Endometrial microvascular endothelial cells (primary cell): ENCODE results near the gene TP73. TPM values are rescaled to one million over a fixed set of nuclear protein-coding genes. Genes with fewer than 3 reads are reported as not detected.

ENCODE experiments used
- in situ Hi-C: cut with HindIII; loops from 2 replicates; pipeline ENCODE4 v1.10.0; 2017; ENCODE audit warnings: low sequenced_read_pairs, low pct_unique_long_range_greater_than_20kb; ENCODE audit errors: inconsistent ontology term
- total RNA-seq: library from RNA; depleted of rRNA; stranded (reverse); fragments of >200 nt; gene quantifications from one replicate; pipeline ENCODE4 v1.2.3, GENCODE V29; 2015; ENCODE audit errors: inconsistent ontology term

Gene TP73
- total RNA-seq, 1 donor from 2014 or later = not detected

DNA sequence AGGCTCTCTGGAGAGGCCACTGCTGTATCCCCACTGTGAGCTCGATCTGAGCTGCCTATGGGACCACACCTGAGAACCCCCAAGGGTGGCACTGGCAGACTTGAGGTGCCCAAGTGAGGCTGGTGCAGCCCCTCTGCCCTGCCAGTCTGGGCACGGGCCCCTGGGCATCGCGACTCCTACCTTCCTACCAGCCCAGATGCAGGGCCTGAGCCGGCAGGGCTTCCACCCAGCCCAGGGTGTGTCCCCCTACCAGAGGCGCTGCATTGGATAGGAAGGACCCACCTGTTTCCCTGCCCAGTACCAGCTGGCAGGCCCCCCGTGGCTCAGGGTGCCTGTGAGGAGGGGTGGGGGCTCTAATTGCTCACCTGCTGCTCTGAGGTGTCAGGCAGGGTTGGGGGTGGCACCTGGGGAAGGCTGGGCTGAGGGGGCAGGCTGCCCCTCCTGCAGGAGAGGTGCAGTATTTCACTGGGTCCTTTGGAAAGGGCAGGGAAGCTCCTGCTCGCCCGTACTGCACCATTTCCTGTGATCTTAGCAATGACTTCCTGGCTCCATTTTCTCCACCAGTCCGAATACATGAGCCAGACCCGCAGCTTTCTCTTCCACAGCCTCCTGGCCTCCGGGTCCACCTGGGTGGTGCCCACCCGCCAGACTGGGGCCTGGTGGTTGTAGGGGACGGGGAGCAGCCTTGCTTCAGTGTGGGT, 11.8 kb downstream of the TP73 start:
- in situ Hi-C loops = no loop called here

DNA sequence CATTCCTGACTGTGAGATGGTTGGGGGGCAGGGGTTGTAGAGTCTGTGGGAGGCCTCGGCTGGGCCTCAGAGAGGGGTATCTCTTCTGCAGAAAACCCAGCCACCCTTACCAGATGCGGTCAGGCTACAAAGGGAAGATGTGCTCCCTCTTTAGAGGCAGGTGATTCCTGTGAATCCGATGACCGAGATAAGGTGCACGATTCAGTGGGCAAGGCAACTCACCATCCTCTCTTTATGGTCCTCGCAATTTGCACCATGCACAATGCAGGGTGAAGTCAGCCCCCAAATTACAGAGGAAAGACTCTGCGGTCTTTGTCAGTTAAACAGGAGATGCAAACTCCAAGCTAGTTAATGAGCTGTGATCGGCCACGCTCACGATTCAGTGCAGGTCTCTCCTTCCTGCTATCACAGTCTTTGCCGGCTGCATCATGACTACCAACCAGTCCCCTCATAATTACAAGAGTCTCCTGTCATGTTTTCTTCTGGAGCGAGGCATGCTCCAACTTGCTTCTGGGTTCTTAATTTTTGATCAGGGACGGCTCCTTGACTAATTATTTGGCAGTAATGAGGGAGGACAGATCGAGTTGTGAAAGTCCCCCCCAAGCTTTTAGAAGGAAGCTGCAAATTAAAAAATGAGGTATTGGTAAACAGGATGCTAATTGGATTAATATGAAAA, 12.5 kb downstream of the TP73 start:
- in situ Hi-C loops = no loop called here

DNA sequence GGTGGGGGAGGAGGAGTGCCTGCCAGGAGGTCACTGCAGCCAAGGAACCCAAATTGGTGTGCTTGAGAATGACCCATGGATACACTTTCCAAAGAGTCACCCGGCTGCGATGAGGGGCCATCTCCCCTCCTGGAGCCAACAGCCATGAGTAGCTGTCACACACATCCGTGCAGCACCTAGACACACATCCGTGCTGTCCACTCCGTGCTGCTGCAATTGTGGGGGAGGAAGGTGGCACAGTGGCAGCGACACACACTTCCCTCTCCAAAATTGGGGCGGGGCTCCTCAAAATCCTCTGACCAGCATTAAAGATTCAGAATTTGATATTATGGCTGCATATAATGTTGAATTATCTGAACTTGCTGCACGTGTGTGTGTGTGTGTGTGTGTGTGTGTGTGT, 15.8 kb downstream of the TP73 start:
- in situ Hi-C loops = no loop called here

DNA sequence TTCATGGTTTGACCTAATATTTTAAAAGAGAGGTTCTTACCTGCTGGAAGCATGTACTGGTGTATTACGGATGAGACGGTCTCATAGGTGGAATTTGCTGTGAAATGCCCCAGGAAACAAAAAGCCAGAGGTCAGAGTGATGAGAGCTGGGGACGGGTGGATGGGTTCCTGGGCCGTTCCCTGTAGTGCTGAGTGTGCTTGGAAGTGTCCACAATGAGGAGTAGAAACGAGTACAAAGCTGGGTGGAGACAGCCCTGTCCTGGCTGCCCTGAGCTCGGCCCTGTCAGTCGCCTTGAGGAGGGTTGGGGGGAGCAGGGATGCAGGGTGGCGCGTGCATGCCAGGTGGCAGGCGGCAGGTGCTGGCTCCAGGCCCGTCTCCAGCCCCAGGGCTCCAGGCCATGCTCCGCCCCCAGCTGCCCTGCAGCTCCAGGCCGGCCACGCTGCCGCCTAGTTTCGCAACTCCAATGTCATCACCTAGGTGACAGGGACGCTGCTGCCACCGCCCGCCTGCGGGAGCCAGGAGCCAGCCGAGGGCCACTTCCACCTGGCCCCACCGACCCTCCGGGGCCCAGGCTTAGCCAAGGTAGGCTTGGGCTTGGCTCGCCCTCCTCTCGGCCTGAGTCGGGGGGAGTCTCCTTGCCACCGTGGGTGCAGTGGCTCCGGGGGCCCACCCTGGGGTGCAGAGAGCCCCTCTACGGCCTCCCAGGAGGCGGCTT, 16.4 kb downstream of the TP73 start:
- in situ Hi-C loops = no loop called here

DNA sequence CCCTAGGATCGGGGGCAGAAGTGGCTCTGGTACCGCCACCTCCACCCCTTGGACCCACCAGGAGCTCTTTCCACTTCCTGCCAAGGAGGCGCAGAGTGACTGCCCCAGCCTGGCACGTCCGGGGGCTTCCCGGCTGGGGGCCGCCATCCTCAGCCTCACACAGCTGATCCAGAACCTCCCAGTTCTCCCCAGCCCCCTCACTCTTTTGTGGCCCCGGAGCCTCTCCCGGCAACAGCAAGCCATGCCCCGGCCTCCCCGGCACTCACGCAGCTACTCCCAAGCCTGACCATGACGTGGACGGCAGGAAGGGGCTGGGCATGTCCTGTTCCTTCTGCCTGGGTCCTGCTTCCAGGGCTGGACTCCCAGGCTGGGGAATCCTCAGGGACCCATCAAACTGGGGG, 17.1 kb downstream of the TP73 start:
- in situ Hi-C loops = no loop called here

DNA sequence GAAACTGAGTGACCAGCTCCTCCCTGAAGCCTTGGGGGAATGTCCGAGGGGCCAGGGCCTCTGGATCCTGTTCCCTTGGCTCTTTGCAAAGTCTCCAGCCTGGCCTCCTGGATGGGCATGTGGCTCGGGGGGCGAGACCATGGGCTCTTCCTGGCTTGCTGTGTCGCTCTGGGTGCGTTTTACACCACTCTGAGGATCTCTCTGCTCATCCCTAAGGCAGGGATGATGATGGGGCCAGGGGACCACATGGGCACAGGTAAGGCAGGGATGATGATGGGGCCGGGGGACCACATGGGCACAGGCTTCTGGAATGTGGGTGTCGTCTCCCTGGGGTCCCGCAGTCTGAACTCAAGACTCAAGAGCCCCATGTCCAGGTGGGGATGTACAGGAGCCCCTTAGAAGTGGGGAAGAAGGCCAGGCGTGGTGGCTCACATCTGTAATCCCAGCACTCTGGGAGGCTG, 17.7 kb downstream of the TP73 start:
- in situ Hi-C loops = no loop called here

DNA sequence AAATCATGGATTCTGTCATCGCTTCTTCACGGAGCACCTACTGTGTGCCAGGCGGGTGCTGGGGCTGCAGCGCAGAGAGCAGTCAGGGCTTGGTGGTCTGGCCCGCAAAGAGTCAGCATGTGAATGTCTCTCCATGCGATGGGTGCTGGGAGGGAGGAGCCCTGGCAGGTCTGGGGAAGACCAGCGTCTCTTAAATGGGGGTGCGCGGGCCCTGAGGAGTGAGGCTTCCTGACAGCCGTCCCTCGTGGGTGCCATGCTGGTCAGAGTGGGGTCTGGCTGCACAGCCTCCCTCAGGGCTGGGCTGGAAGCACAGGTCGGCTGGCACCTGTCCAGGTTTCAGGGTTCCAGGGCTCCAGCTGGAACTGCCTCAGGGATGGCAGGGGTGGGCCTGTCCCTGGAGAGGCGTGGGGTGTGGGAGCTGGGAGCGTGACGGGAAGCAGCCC, 18.5 kb downstream of the TP73 start:
- in situ Hi-C loops = no loop called here

DNA sequence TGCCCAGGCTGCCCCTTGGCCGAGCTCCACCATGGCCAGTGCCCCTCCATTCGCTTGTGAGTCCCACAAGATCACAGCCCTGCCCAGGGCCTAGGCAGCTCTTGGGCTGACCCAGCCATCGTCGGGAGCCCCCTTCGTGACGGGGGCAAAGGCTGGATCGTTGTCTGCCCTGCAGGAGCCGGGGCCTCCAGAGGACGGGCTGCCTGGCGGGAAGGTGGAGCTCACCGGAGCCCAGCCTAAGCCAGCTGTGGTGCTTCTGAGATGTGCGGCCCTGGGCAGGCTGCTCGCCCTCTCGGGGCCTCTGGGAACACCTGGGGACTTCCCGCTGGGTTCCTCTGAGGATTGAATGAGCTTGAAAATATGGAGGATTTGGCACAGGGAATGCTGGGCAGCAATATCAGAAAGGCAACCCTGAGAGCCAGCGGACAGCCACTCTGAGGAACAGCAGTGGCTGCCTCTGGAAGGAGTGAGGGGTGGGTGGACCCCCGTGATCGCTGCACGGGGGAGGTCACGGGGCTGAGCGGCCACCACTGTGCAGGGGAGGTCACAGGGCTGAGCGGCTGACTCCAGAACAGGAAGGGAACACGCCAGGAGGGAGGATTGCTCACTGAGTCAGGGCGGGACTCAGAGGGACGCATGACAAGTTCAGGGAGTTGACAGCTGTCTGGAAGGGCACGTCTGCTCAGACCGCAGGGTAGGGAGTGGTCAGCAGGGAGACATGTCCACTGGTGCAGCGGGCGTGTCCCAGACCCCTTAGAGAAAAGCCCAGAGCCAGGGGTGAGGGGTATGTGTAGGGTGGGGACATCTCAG, 19.3 kb downstream of the TP73 start:
- in situ Hi-C loops = no loop called here

DNA sequence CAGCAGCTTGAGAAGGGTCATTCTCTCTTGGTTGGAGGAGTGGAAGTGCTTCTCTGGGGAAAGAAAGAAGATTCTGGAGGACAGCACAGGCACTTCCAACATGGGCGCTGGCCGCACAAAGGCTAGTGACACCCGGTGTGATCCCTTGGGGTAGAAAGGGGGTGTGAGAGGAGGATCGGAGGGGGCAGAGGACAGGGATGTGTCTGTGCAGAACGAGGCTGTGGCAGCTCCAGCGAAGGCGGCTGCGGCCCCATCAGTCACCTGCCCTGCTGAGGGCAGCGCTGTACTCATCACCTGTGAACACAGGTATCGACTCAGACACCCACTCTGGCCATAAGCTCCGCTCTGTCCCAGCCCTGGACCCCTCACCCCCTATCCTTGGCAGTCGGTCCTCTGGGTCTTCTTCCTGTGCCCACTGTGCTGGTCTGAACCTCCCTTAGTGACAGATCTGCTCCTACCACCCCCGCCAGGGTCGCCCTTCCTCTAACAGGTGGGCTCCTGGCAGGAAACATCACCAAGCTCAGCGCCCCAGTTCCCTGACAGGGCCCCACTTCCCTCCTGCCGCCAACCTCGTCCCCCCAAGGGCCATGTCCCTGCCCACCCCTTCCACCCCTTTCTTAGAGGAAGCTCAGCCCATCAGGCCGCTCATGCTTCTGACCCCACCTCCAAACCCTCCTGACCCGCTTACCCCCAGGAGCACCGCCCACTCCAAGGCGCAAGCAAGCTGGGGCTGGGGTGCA, 20.1 kb downstream of the TP73 start:
- in situ Hi-C loops = no loop called here

DNA sequence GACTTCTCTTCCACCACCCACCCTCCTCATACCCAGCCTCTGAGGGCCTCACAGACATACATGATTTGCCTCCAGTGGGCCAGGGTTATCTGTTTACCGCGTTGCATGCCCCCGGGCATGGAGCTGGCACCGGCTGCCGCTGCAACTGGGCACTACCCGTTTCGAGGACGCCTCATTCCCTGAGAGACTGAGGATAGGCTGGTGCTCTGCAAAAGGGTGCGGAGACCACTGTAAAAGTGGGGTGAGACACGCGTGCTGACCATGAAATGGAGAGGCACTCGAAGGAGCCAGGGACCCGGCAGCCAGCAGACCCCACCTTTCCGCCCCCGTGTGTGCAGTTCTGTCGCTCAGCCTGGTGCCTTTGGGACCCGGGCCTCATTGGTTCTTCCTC, 20.6 kb downstream of the TP73 start:
- in situ Hi-C loops = no loop called here

DNA sequence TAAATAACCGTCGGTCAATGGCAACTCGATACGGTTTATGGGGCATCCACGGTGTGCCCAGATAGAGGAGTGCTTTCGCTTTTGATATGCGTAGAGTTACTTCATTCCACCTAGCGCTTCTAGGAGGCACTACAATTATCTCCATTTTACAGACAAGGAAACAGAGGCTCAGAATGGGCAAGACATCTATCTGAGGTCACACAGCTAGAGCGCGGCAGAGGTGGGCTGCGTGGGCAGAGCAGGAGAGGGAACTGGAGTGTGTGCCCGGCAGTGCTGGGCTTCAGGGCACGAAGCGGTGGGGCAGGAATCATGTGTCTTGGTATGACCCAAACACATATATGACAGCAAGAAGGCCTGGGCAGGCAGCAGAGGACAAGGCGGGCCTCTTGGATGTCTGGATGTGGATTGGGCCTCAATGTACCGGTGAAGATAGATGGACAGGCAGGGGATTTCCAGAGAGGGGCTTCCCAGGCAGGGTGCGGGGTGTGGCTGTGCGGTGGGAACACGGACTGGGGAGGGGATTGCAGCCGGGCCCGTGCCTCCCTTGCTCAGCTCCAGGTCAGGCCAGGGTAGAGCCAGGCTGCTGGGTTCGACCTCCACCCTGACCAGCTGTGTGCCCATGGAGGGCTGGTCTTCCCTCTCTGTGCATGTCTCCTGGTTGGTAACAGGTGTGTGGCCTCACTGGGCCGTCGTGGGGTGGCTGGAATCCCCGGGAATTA, 21.2 kb downstream of the TP73 start:
- in situ Hi-C loops = no loop called here

DNA sequence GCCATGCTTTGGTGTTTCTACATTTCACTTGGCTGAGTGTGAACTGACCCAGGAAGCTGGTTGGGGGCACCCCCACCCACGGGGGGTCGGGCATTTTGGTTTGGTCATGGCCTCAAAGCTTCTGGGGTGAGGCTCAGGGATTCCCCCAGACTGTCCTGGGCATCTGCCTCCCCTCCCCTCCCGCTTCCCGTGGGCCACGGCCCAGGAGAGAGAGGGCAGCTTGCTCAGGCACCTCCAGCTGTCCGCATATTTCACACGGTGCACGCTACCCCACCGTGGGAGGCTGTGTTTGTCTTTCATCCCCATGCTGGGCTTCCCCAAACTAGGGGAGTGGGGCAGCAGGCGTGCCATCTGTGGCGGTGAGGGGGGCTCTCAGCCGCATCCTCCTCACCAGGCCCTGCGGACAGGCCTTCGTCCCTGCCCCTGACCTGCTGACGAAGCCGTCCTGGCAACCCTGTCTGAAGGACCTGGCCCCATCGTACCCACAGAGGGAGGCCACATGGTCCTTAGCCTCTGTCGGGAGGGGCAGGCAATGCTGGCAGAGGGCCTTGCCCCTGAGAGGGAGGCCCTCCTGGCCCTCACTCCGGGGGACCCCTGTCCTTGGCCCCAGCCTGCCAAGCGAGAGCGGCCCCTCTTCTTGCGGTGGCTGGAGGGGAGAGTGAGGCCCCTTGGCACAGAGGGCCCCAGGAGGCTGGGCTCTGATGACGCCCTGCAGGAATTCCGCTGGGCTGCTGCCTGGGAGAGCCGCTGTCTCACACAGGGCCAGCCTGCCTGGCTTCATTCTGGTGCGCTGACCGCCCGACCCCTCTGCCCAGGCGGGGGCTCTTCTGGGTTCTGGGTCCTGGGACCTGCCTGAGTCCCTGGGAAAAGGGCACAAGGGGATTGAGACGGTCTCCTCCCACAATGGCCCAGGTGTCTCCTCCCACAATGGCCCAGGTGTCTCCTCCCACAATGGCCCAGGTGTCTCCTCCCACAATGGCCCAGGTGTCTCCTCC, 22.1 kb downstream of the TP73 start:
- in situ Hi-C loops = no loop called here

DNA sequence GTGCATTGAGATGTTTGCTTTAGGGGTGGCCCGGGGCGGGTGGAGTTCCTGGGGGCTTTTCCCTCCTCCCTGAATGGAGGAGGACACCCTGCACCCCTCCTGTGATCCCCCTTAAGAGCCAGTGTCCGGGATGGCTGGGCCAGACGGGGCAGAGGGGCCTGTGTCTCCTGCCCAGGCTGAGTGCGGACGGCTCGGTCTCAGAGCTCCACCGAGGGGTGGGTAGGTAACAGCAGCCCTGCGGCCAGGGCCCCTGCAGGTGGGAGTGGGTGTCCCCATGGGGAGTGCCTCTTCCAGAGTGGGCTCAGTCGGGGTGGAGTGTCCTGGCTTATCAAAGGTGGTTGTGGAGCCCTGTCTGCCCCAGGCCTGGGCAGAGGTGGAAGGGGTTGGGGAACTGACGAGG, 23.1 kb downstream of the TP73 start:
- in situ Hi-C loops = no loop called here

DNA sequence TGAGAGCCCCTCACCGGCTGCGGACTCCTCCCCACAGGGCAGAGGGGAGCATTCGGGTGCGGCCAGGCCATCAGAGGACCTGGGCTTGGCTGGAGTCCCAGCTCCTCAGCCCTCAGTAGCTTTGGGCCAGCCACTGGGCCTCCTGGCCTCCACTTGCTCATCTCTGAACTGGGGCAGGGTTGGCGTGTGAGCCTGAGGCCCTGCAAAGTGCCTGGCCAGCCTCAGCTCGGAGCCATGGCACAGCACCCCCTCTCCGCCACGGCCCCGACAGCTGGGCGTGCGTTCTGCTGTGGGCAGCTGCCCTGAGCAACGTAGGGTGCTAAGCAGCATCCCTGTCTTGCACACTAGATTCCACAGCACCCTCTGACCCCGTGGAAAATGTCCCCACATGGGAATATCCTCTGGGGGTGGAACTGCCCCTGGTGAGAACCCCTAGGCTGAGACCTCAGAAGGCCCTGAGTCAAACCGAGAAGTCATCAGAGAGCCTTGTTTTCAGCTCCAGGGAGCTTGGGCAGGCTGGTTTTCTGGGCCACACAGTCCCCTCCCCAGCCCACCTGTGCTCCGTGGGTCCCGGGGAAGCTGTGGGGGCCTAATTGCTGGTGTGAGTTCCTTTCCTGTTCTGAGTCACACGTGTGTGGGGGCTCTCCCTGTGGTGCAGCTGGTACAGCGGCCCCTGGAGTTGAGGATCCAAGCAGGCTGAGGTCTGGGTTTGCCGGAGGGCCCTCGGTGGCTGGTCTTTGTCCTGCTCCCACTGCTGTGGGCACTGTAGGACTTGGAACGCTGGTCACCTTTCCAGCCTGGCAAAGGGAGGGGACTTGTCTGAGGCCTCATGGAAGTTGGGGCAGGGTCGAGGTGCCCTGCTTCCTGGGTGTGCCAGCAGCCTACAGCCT, 24.5 kb downstream of the TP73 start:
- in situ Hi-C loops = no loop called here

DNA sequence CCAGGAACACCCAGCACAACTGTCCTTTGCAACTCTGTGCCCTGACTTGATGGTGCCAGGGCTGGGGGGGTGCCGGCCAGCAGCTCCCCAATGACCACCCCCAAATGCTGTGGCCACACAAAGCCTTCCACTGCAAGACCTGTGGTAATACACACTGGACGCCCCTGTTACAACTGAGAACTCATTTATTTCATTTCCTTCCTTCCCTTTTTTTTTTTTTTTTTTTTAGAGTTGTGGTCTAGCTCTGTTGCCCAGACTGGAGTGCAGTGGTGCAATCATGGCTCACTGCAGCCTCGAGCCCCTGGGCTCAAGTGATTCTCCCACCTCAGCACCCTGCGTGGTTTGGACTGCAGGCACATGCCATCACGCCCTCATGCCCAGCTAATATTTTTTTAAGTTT, 25.2 kb downstream of the TP73 start:
- in situ Hi-C loops = no loop called here
